WTC11 (cell line): ENCODE measurements around the gene MT2A. TPM values are rescaled to one million over a fixed set of nuclear protein-coding genes. Genes with fewer than 3 reads are reported as not detected.

Experiments used
- ATAC-seq: fragments of 200-7000 bp; cut with Tn5 transposase; 2 replicates; pipeline ENCODE4 v1.10.0; 2021; ENCODE audit warnings: mild to moderate bottlenecking, moderate library complexity
- Bru-seq: library from RNA; stranded (reverse); fragments of 400-500 nt; gene quantifications from one replicate; lab custom pipeline; 2021; lab: Mats Ljungman, UMichigan
- CTCF ChIA-PET: fragments of 300-600 bp; sonication (Branson Sonifier 250); formaldehyde crosslinking; loops from one replicate; lab custom pipeline; 2021; ENCODE audit warnings: antibody characterized with exemption; lab: Charles Lee
- POLR2A ChIA-PET: fragments of 350-600 bp; sonication (Branson Sonifier 250); formaldehyde crosslinking; loops from one replicate; lab custom pipeline; 2021; ENCODE audit warnings: antibody characterized with exemption; lab: Charles Lee
- DNase-seq: peaks from one replicate; pipeline ENCODE4 v3.0.0; 2021; ENCODE audit warnings: low spot score
- H3K27ac Mint-ChIP-seq: 2 replicates; pipeline ENCODE4 v1.8.0; 2021; ENCODE audit warnings: mixed read lengths
- H3K27me3 Mint-ChIP-seq: 2 replicates; pipeline ENCODE4 v1.8.0; 2021; ENCODE audit warnings: low read depth, mild to moderate bottlenecking, moderate library complexity, mixed read lengths
- H3K36me3 Mint-ChIP-seq: 2 replicates; pipeline ENCODE4 v1.8.0; 2021; ENCODE audit warnings: mixed read lengths
- H3K4me1 Mint-ChIP-seq: 2 replicates; pipeline ENCODE4 v1.8.0; 2022; ENCODE audit warnings: mixed read lengths
- H3K4me3 Mint-ChIP-seq: 2 replicates; pipeline ENCODE4 v1.8.0; 2021; ENCODE audit warnings: mild to moderate bottlenecking, moderate library complexity, mixed read lengths
- H3K9me3 Mint-ChIP-seq: 2 replicates; pipeline ENCODE4 v1.8.0; 2021; ENCODE audit warnings: mixed read lengths
- CBFB ChIP-seq: sonication (generic); formaldehyde crosslinking; IDR thresholded peaks from 2 replicates; pipeline ENCODE4 v1.8.1; 2022; ENCODE audit warnings: mild to moderate bottlenecking, low read depth, missing genetic modification reagents
- CREM ChIP-seq: sonication (generic); formaldehyde crosslinking; IDR thresholded peaks from 2 replicates; pipeline ENCODE4 v1.8.1; 2022; ENCODE audit warnings: mild to moderate bottlenecking, missing genetic modification reagents, moderate library complexity
- FOXJ3 ChIP-seq: sonication (generic); formaldehyde crosslinking; IDR thresholded peaks from 2 replicates; pipeline ENCODE4 v1.9.0; 2021; ENCODE audit warnings: missing genetic modification reagents, mild to moderate bottlenecking, borderline replicate concordance
- GABPB1 ChIP-seq: sonication (generic); formaldehyde crosslinking; IDR thresholded peaks from 2 replicates; pipeline ENCODE4 v1.8.1; 2023; ENCODE audit warnings: mild to moderate bottlenecking, missing genetic modification reagents
- JAZF1 ChIP-seq: fragments of 250-450 bp; sonication (Bioruptor Pico); IDR thresholded peaks from 2 replicates; pipeline ENCODE4 v1.9.0; 2021; ENCODE audit warnings: moderate library complexity, mild to moderate bottlenecking, inconsistent platforms
- MYBL2 ChIP-seq: sonication (generic); formaldehyde crosslinking; IDR thresholded peaks from 2 replicates; pipeline ENCODE4 v1.8.1; 2023; ENCODE audit warnings: mild to moderate bottlenecking, moderate library complexity, missing genetic modification reagents
- NFYB ChIP-seq: sonication (generic); formaldehyde crosslinking; conservative IDR thresholded peaks from 2 replicates; pipeline ENCODE4 v1.8.0; 2022; ENCODE audit warnings: low read depth, missing genetic modification reagents
- NR1H2 ChIP-seq: sonication (generic); formaldehyde crosslinking; IDR thresholded peaks from 2 replicates; pipeline ENCODE4 v1.9.0; 2021; ENCODE audit warnings: mild to moderate bottlenecking, moderate library complexity, missing genetic modification reagents
- SOX15 ChIP-seq: fragments of 250-450 bp; sonication (Bioruptor Pico); IDR thresholded peaks from 2 replicates; pipeline ENCODE4 v1.9.0; 2021; ENCODE audit warnings: mild to moderate bottlenecking
- TCF7 ChIP-seq: sonication (generic); formaldehyde crosslinking; IDR thresholded peaks from 2 replicates; pipeline ENCODE4 v1.8.0; 2022; ENCODE audit warnings: mild to moderate bottlenecking, low read depth, missing genetic modification reagents, moderate library complexity
- ZNF219 ChIP-seq: sonication (generic); formaldehyde crosslinking; IDR thresholded peaks from 2 replicates; pipeline ENCODE4 v1.8.0; 2023; ENCODE audit warnings: missing genetic modification reagents, mild to moderate bottlenecking, borderline replicate concordance
- ZNF263 ChIP-seq: sonication (generic); formaldehyde crosslinking; IDR thresholded peaks from 2 replicates; pipeline ENCODE4 v1.8.1; 2022; ENCODE audit warnings: low read depth, mild to moderate bottlenecking, moderate library complexity, missing genetic modification reagents
- ZNF396 ChIP-seq: fragments of 250-450 bp; sonication (Bioruptor Pico); IDR thresholded peaks from 2 replicates; pipeline ENCODE4 v1.8.0; 2021; ENCODE audit warnings: mild to moderate bottlenecking, moderate library complexity, borderline replicate concordance
- long read RNA-seq, 3 experiments: library from RNA in 1 of 3; library from capped mRNA in 1 of 3; library from polyadenylated mRNA in 1 of 3; unstranded in 2 of 3; stranded (forward) in 1 of 3; transcript quantifications; one replicate each; pipeline ENCODE4 v2.0.0, GENCODE V29; 2021
- total RNA-seq: library from RNA; stranded (reverse); gene quantifications from 3 replicates; pipeline ENCODE4 v1.2.3, GENCODE V29; 2021
- TF ChIP-seq, protein P1 (sequence below): sonication (generic); formaldehyde crosslinking; IDR thresholded peaks from 2 replicates; pipeline ENCODE4 v1.8.1; 2022; ENCODE audit warnings: mild to moderate bottlenecking, moderate library complexity, missing genetic modification reagents
- TF ChIP-seq, protein P2 (sequence below): sonication (generic); formaldehyde crosslinking; IDR thresholded peaks from 2 replicates; pipeline ENCODE4 v1.8.1; 2022; ENCODE audit warnings: mild to moderate bottlenecking, missing genetic modification reagents, moderate library complexity, borderline replicate concordance
- TF ChIP-seq, protein P3 (sequence below): sonication (generic); formaldehyde crosslinking; IDR thresholded peaks from 2 replicates; pipeline ENCODE4 v1.8.0; 2022; ENCODE audit warnings: mild to moderate bottlenecking, missing genetic modification reagents
- TF ChIP-seq, protein P4 (sequence below): sonication (generic); formaldehyde crosslinking; IDR thresholded peaks from 2 replicates; pipeline ENCODE4 v1.8.0; 2023; ENCODE audit warnings: mild to moderate bottlenecking, missing genetic modification reagents
- TF ChIP-seq, protein P5 (sequence below): sonication (generic); formaldehyde crosslinking; IDR thresholded peaks from 2 replicates; pipeline ENCODE4 v1.8.1; 2023; ENCODE audit warnings: mild to moderate bottlenecking, missing genetic modification reagents
- TF ChIP-seq, protein P6 (sequence below): fragments of 250-450 bp; sonication (Bioruptor Pico); IDR thresholded peaks from 2 replicates; pipeline ENCODE4 v2.1.2; 2022; ENCODE audit warnings: mild to moderate bottlenecking, moderate library complexity

The MT2A gene
- 139 to 173 TPM (median 149 TPM) in 3 replicates for total RNA-seq
- Bru-seq, nascent RNA, result percentile 69 among the genes with signal in this experiment
- long read RNA-seq, experiment 1, transcript MT2A-201 (3 exons, 786 nt), result major isoform, 65 of 68 reads
- long read RNA-seq, experiment 1, partial matches to known transcripts, result 0 of 68 reads
- long read RNA-seq, experiment 1, other reads (novel, unspliced or antisense), result 1 of 68 reads
- long read RNA-seq, experiment 2, transcript MT2A-201 (3 exons, 786 nt), result major isoform, 174 of 178 reads
- long read RNA-seq, experiment 2, partial matches to known transcripts, result 0 of 178 reads
- long read RNA-seq, experiment 2, other reads (novel, unspliced or antisense), result 3 of 178 reads
- long read RNA-seq, experiment 3, result 0 reads

DNA sequence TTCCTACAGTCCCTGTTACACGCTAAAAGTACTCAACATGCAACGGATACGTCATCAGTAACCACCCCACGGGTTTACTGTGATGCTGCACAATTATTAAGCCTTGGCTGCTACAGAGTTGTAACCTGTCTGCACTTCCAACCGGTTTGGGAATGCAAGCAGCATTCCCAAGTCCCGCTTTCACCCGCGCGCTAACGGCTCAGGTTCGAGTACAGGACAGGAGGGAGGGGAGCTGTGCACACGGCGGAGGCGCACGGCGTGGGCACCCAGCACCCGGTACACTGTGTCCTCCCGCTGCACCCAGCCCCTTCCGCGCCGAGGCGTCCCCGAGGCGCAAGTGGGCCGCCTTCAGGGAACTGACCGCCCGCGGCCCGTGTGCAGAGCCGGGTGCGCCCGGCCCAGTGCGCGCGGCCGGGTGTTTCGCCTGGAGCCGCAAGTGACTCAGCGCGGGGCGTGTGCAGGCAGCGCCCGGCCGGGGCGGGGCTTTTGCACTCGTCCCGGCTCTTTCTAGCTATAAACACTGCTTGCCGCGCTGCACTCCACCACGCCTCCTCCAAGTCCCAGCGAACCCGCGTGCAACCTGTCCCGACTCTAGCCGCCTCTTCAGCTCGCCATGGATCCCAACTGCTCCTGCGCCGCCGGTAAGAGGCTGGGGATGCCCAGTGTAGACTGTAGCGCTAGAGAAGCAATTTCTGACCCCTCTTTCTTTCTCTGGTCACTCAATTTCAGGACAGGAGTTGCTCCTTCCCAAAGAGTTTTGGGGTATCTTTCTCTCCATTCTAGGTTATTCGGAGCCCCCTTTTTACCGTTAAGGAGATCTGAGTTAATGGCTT is at the start of gene MT2A:
Gene MT2A, plus strand, starts transcription at position 542 of the 833 bp plus-strand sequence. Its CDS starts 72 bp downstream, at position 614.
- CTCF ChIA-PET, result interaction anchor here (0.6 to 4.5 kb wide), 6 partner anchors 17 to 171 kb away, joined by 3 to 28 read pairs (median 3); partner anchors contain the start of gene MT1E
- POLR2A ChIA-PET, result interaction anchor here (0.5 to 4.8 kb wide), 13 partner anchors 9 to 1259 kb away, joined by 3 to 68 read pairs (median 4); partner anchors contain the start of genes MT1E, MT1F, MT1G and MT1H
- peak; percentile 89 for DNase-seq
- peaks cover 43% of the 10 kb centered on the region for H3K4me1 Mint-ChIP-seq
- TF ChIP-seq MYBL2, result no peak
- TF ChIP-seq, protein P1, sequence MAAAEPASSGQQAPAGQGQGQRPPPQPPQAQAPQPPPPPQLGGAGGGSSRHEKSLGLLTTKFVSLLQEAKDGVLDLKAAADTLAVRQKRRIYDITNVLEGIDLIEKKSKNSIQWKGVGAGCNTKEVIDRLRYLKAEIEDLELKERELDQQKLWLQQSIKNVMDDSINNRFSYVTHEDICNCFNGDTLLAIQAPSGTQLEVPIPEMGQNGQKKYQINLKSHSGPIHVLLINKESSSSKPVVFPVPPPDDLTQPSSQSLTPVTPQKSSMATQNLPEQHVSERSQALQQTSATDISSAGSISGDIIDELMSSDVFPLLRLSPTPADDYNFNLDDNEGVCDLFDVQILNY, result 0 out of 2 replicates have a peak, but pooled peaks have one; percentile 67
- TF ChIP-seq, protein P2, sequence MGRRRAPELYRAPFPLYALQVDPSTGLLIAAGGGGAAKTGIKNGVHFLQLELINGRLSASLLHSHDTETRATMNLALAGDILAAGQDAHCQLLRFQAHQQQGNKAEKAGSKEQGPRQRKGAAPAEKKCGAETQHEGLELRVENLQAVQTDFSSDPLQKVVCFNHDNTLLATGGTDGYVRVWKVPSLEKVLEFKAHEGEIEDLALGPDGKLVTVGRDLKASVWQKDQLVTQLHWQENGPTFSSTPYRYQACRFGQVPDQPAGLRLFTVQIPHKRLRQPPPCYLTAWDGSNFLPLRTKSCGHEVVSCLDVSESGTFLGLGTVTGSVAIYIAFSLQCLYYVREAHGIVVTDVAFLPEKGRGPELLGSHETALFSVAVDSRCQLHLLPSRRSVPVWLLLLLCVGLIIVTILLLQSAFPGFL (CRISPR knock-in tag), result 0 out of 2 replicates have a peak, but pooled peaks have one; percentile 40
- TF ChIP-seq FOXJ3 (CRISPR knock-in tag), result no peak
- peak; percentile 67; the same call in 1 of the 2 replicates for TF ChIP-seq GABPB1 (CRISPR knock-in tag)
- no peak for TF ChIP-seq SOX15 (CRISPR knock-in tag)
- no peak for TF ChIP-seq NFYB
- TF ChIP-seq CBFB (CRISPR knock-in tag), result no peak
- no peak for TF ChIP-seq CREM (CRISPR knock-in tag)
- TF ChIP-seq, protein P3, sequence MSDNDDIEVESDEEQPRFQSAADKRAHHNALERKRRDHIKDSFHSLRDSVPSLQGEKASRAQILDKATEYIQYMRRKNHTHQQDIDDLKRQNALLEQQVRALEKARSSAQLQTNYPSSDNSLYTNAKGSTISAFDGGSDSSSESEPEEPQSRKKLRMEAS (CRISPR knock-in tag), result 0 out of 2 replicates have a peak, but pooled peaks have one; percentile 23
- TF ChIP-seq NR1H2, result no peak
- TF ChIP-seq, protein P4, sequence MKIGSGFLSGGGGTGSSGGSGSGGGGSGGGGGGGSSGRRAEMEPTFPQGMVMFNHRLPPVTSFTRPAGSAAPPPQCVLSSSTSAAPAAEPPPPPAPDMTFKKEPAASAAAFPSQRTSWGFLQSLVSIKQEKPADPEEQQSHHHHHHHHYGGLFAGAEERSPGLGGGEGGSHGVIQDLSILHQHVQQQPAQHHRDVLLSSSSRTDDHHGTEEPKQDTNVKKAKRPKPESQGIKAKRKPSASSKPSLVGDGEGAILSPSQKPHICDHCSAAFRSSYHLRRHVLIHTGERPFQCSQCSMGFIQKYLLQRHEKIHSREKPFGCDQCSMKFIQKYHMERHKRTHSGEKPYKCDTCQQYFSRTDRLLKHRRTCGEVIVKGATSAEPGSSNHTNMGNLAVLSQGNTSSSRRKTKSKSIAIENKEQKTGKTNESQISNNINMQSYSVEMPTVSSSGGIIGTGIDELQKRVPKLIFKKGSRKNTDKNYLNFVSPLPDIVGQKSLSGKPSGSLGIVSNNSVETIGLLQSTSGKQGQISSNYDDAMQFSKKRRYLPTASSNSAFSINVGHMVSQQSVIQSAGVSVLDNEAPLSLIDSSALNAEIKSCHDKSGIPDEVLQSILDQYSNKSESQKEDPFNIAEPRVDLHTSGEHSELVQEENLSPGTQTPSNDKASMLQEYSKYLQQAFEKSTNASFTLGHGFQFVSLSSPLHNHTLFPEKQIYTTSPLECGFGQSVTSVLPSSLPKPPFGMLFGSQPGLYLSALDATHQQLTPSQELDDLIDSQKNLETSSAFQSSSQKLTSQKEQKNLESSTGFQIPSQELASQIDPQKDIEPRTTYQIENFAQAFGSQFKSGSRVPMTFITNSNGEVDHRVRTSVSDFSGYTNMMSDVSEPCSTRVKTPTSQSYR, result no peak
- 0 out of 2 replicates have a peak, but pooled peaks have one; percentile 28 for TF ChIP-seq ZNF263 (CRISPR knock-in tag)
- TF ChIP-seq, protein P5, sequence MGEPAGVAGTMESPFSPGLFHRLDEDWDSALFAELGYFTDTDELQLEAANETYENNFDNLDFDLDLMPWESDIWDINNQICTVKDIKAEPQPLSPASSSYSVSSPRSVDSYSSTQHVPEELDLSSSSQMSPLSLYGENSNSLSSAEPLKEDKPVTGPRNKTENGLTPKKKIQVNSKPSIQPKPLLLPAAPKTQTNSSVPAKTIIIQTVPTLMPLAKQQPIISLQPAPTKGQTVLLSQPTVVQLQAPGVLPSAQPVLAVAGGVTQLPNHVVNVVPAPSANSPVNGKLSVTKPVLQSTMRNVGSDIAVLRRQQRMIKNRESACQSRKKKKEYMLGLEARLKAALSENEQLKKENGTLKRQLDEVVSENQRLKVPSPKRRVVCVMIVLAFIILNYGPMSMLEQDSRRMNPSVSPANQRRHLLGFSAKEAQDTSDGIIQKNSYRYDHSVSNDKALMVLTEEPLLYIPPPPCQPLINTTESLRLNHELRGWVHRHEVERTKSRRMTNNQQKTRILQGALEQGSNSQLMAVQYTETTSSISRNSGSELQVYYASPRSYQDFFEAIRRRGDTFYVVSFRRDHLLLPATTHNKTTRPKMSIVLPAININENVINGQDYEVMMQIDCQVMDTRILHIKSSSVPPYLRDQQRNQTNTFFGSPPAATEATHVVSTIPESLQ (CRISPR knock-in tag), result no peak
- peak within 1 kb of the TSS; percentile 79 for H3K4me3 Mint-ChIP-seq
- peak within 1 kb of the TSS; percentile 18; the same call in 1 of the 2 replicates for H3K27ac Mint-ChIP-seq
- peaks cover 68% of the 10 kb centered on the region for H3K27me3 Mint-ChIP-seq
- ATAC-seq, result peak; percentile 85
- H3K9me3 Mint-ChIP-seq, result no peaks in the 10 kb centered on the region
- H3K36me3 Mint-ChIP-seq, result no peaks in the 10 kb centered on the region

DNA sequence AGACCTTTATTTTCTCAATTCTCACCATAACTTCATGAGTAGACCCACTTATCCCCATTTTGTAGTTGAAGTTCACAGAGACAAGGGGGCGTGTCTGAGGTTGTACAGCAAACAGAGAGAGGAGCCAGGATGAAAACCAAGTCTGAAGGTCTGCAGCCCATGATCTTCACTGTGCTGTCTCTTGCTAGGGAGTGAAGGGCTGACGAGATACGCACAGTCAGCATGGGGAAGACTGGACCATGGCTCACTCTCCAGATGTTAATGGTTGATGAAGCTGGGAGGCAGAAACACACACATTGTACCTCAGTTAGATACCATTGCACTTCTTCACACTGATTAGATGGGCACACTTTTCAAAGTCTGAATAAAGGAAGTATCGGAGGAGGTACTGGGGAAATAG is 49.3 kb upstream of the MT2A start:
- ATAC-seq (no peak), DNase-seq (no peak)
- no peaks in the 10 kb centered on the region; the same call in 1 of the 2 replicates for H3K27me3 Mint-ChIP-seq
- H3K4me3 Mint-ChIP-seq, result no peak overlapping the region
- no peaks in the 10 kb centered on the region for H3K9me3 Mint-ChIP-seq
- no peaks in the 10 kb centered on the region for H3K36me3 Mint-ChIP-seq
- CTCF ChIA-PET, result no interaction called here
- H3K27ac Mint-ChIP-seq, result no peak overlapping the region
- POLR2A ChIA-PET, result no interaction called here
- no peaks in the 10 kb centered on the region for H3K4me1 Mint-ChIP-seq
- TF ChIP-seq, protein P3 (CRISPR knock-in tag), result no peak
- no peak for TF ChIP-seq TCF7 (CRISPR knock-in tag)
- TF ChIP-seq JAZF1, result no peak
- no peak for TF ChIP-seq ZNF396
- no peak for TF ChIP-seq ZNF219 (CRISPR knock-in tag)
- TF ChIP-seq, protein P6, sequence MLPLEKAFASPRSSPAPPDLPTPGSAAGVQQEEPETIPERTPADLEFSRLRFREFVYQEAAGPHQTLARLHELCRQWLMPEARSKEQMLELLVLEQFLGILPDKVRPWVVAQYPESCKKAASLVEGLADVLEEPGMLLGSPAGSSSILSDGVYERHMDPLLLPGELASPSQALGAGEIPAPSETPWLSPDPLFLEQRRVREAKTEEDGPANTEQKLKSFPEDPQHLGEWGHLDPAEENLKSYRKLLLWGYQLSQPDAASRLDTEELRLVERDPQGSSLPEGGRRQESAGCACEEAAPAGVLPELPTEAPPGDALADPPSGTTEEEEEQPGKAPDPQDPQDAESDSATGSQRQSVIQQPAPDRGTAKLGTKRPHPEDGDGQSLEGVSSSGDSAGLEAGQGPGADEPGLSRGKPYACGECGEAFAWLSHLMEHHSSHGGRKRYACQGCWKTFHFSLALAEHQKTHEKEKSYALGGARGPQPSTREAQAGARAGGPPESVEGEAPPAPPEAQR (CRISPR knock-in tag), result no peak
